GM12864 (cell line): Measurements from ENCODE around the gene KLF13.
A peak's percentile ranks its signal among the peaks of the same experiment; 100 is the strongest.

Source experiments
- DNase-seq: peaks from one replicate; pipeline ENCODE4 v3.0.0-alpha.2; 2011; ENCODE audit warnings: low read depth
- H3K4me3 ChIP-seq: 2 replicates; pipeline ENCODE4 v1.5.1; 2011; ENCODE audit warnings: mild to moderate bottlenecking, low read depth, low read length, control low read depth
- CTCF ChIP-seq: IDR thresholded peaks from 2 replicates; pipeline ENCODE4 v1.5.1; 2011; ENCODE audit warnings: low read depth, mild to moderate bottlenecking, moderate library complexity, low read length, control low read depth, inconsistent platforms; ENCODE audit errors: missing control alignments

The KLF13 gene

GRCh38 chr15:31330111-31330785 lies 3.6 kb downstream of the KLF13 start:
- TF ChIP-seq CTCF = no peak
- peak overlapping the region; percentile 82 for H3K4me3 ChIP-seq
- no peak for DNase-seq

GRCh38 chr15:31330836-31331235 lies 4.2 kb downstream of the KLF13 start:
- TF ChIP-seq CTCF = no peak
- no peak for DNase-seq
- H3K4me3 ChIP-seq = no peak overlapping the region; the same call in 1 of the 2 replicates

GRCh38 chr15:31331389-31331788 lies 4.8 kb downstream of the KLF13 start:
- no peak for DNase-seq
- TF ChIP-seq CTCF = no peak
- no peak overlapping the region for H3K4me3 ChIP-seq

GRCh38 chr15:31332020-31332680 lies 5.5 kb downstream of the KLF13 start:
- H3K4me3 ChIP-seq = no peak overlapping the region; the same call in 1 of the 2 replicates
- no peak for DNase-seq
- no peak for TF ChIP-seq CTCF

- no peak overlapping the region for H3K4me3 ChIP-seq
- no peak for DNase-seq
- TF ChIP-seq CTCF = no peak
These were observed 6.0 kb downstream of the KLF13 start for GRCh38 chr15:31332681-31333071.

GRCh38 chr15:31333119-31333518 lies 6.5 kb downstream of the KLF13 start:
- DNase-seq = no peak

More at GRCh38 chr15:31333119-31333518, 6.5 kb downstream of the KLF13 start:
- H3K4me3 ChIP-seq = no peak overlapping the region
- no peak for TF ChIP-seq CTCF
